MCF 10A (cell line): Measurements from ENCODE around the gene VAT1. TPM values are rescaled to one million over a fixed set of nuclear protein-coding genes. Genes with fewer than 3 reads are reported as not detected.

Experiments
- BruUV-seq: library from RNA; stranded (reverse); fragments of 400-500 nt; replicated peaks from 2 replicates; lab custom pipeline; 2021; lab: Mats Ljungman, UMichigan
- CTCF ChIA-PET: fragments of 300-600 bp; sonication (Branson Sonifier 250); formaldehyde crosslinking; extraction: SDS; loops from one replicate; lab custom pipeline; 2021; ENCODE audit warnings: antibody characterized with exemption, inconsistent platforms; lab: Yijun Ruan, JAX
- POLR2A ChIA-PET: fragments of 300-600, 350-650 bp; sonication (Branson Sonifier 250); formaldehyde crosslinking; extraction: SDS; loops from one replicate; lab custom pipeline; 2020; ENCODE audit warnings: antibody characterized with exemption, inconsistent platforms; lab: Yijun Ruan, JAX
- DNase-seq: peaks from one replicate; pipeline ENCODE4 v3.0.0-alpha.2; 2018; ENCODE audit not compliant: unreplicated experiment
- H3K27ac Mint-ChIP-seq: one replicate; pipeline ENCODE4 v1.8.0; 2022; ENCODE audit warnings: mild to moderate bottlenecking, low read depth, mixed read lengths; ENCODE audit not compliant: unreplicated experiment
- H3K27me3 Mint-ChIP-seq: one replicate; pipeline ENCODE4 v1.8.0; 2022; ENCODE audit warnings: mixed read lengths; ENCODE audit not compliant: insufficient read depth, unreplicated experiment
- H3K36me3 Mint-ChIP-seq: one replicate; pipeline ENCODE4 v1.8.0; 2022; ENCODE audit warnings: mild to moderate bottlenecking, moderate library complexity, mixed read lengths; ENCODE audit not compliant: insufficient read depth, unreplicated experiment
- H3K4me1 Mint-ChIP-seq: one replicate; pipeline ENCODE4 v1.8.0; 2022; ENCODE audit warnings: mixed read lengths; ENCODE audit not compliant: insufficient read depth, unreplicated experiment
- H3K4me3 Mint-ChIP-seq: one replicate; pipeline ENCODE4 v1.8.0; 2022; ENCODE audit warnings: mild to moderate bottlenecking, moderate library complexity, mixed read lengths; ENCODE audit not compliant: unreplicated experiment
- H3K9me3 Mint-ChIP-seq: one replicate; pipeline ENCODE4 v1.8.0; 2022; ENCODE audit warnings: mixed read lengths; ENCODE audit not compliant: unreplicated experiment
- intact Hi-C: fragments of 100-400 bp; cut with micrococcal nuclease; formaldehyde crosslinking; loops from 2 replicates; pipeline ENCODE4 v1.14.1; 2022
- total RNA-seq: library from RNA; stranded (reverse); gene quantifications from 2 replicates; pipeline ENCODE4 v1.2.3, GENCODE V29; 2022
- TF ChIP-seq, protein P1 (sequence below): fragments of 200-600 bp; IDR thresholded peaks from one replicate; pipeline ENCODE4 v1.8.0; 2022; ENCODE audit warnings: antibody characterized with exemption, mild to moderate bottlenecking; ENCODE audit not compliant: unreplicated experiment

Gene VAT1
- total RNA-seq, 1 experiment from 2014 or later = 61.0 TPM

GRCh38 chr17:43031666-43032065, 9.5 kb upstream of the VAT1 start:
- Mint-ChIP-seq H3K36me3 (no peaks in the 10 kb centered on the region), H3K4me3 (no peak overlapping the region), H3K4me1 (peaks cover 6% of the 10 kb centered on the region), H3K9me3 (no peaks in the 10 kb centered on the region), H3K27ac (no peak overlapping the region), H3K27me3 (no peaks in the 10 kb centered on the region)
- ChIA-PET POLR2A (interaction anchor here (0.7 kb wide), 1 partner anchor 93 kb away, joined by 3 read pairs; the partner anchor contains the start of gene BRCA1), CTCF (no interaction called here)
- no TSS peak for BruUV-seq
- DNase-seq = no peak
- intact Hi-C loops = no loop called here
- TF ChIP-seq, protein P1, sequence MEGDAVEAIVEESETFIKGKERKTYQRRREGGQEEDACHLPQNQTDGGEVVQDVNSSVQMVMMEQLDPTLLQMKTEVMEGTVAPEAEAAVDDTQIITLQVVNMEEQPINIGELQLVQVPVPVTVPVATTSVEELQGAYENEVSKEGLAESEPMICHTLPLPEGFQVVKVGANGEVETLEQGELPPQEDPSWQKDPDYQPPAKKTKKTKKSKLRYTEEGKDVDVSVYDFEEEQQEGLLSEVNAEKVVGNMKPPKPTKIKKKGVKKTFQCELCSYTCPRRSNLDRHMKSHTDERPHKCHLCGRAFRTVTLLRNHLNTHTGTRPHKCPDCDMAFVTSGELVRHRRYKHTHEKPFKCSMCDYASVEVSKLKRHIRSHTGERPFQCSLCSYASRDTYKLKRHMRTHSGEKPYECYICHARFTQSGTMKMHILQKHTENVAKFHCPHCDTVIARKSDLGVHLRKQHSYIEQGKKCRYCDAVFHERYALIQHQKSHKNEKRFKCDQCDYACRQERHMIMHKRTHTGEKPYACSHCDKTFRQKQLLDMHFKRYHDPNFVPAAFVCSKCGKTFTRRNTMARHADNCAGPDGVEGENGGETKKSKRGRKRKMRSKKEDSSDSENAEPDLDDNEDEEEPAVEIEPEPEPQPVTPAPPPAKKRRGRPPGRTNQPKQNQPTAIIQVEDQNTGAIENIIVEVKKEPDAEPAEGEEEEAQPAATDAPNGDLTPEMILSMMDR = no peak

DNA sequence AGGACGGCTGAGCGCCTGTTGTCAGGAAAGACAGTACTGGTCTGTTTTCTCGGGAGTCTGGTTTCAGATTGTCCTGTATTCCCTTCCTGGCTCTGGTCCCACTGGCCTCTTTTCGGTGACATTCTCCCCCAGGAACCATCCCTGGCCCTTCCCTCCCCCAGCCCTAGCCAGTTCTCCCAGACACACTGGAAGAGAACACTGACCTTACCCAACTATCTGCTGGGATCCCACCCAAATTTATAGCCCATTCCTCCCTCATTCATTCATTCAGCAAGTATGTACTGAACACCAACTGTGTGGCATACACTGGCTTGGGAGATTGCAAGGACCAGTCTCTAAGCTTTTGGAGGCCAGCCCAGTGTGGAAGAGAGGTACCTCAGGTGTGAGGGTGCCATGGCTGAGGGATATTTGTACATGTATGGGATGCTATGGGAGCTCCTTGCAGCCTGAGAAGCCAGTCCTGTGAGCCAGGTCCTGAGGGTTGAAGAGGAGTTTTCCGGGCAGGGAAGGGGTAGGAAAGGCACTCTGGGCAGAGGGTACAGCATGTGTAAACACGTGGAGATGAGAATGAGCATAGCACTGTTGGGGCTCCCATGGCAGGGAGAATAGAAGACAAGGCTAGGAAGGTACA, 8.1 kb upstream of the VAT1 start:
- DNase-seq = no peak
- Mint-ChIP-seq H3K36me3 (no peaks in the 10 kb centered on the region), H3K4me3 (no peak overlapping the region), H3K9me3 (no peaks in the 10 kb centered on the region), H3K27me3 (no peaks in the 10 kb centered on the region), H3K4me1 (peaks cover 6% of the 10 kb centered on the region), H3K27ac (no peak overlapping the region)
- intact Hi-C loops = no loop called here
- BruUV-seq = no TSS peak
- TF ChIP-seq, protein P1 = no peak
- POLR2A ChIA-PET = interaction anchor here (0.6 to 2.0 kb wide), 5 partner anchors 9 to 1799 kb away, joined by 3 to 6 read pairs (median 3); partner anchors contain the start of gene RPL27
- CTCF ChIA-PET = interaction anchor here (0.5 to 0.7 kb wide), 2 partner anchors 32 to 89 kb away, joined by 3 read pairs; partner anchors contain the start of gene RPL27

GRCh38 chr17:43028221-43028861, 6.2 kb upstream of the VAT1 start:
- intact Hi-C loops = loop anchor here (10.0 kb wide), 1 partner anchor 306 kb away; no protein-coding TSS in a partner anchor
- H3K27ac Mint-ChIP-seq = no peak overlapping the region
- H3K4me1 Mint-ChIP-seq = peaks cover 12% of the 10 kb centered on the region
- ChIA-PET POLR2A (no interaction called here), CTCF (no interaction called here)
- no peak overlapping the region for H3K4me3 Mint-ChIP-seq
- H3K27me3 Mint-ChIP-seq = no peaks in the 10 kb centered on the region
- TF ChIP-seq, protein P1 = no peak
- DNase-seq = no peak
- H3K9me3 Mint-ChIP-seq = no peaks in the 10 kb centered on the region
- no TSS peak for BruUV-seq
- no peaks in the 10 kb centered on the region for H3K36me3 Mint-ChIP-seq
